ENCODE measurements around the gene ARL3.

ARL3 gene

DNA sequence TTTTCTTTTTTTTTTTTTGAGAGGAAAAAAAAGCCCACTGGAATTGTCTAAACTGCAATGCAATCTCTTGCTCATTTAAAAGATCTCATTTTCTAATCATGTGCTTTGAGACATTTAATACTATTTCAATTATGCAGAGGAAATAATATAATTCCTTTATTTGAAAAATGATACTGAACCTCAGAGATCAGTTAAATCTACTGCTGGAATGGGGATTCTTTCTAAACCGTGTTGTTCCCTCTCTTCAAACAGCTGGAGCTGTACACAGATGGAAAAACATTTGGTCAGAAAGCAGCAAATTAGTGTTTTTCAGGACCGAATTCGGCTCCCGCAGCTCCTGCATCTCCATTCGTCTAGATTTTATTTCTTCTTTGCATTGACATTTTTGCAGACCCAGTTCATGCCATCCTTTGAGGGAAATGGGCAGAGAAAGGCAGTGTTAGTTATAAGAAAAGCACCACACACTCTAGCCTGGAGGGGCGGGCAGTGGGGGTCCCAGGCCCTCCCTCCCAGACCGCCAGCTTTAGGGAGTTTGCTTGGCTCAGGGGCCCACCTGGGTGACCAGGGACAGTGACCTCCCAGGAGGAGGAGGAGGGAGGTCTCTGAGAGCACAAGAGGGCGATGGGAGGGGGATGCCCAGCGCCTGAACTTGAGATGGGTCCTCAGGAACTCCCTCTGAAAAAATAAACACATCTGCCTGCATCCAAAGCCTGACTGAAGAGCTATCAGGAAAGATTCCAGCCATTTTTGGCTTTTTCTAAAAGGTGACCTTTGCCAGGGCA is 37.5 kb downstream of the ARL3 start:
- peak overlapping the region; percentile 94 for H3K4me2 ChIP-seq
- no peaks in the 10 kb centered on the region for H4K20me1 ChIP-seq
- H3K9ac ChIP-seq, result peak overlapping the region; percentile 54
- H3K27ac ChIP-seq, result peak overlapping the region; percentile 49
- H3K27me3 ChIP-seq, result no peaks in the 10 kb centered on the region
- TF ChIP-seq Cebpa-rat (IDR thresholded peaks at IDR 0.05), result no peak
- no peak overlapping the region for H3K4me3 ChIP-seq
- H3K36me3 ChIP-seq, result peaks cover 13% of the 10 kb centered on the region; the same call in 1 of the 2 replicates
- H3K4me1 ChIP-seq, result peaks cover 75% of the 10 kb centered on the region
- H3K9me3 ChIP-seq, result no peaks in the 10 kb centered on the region

DNA sequence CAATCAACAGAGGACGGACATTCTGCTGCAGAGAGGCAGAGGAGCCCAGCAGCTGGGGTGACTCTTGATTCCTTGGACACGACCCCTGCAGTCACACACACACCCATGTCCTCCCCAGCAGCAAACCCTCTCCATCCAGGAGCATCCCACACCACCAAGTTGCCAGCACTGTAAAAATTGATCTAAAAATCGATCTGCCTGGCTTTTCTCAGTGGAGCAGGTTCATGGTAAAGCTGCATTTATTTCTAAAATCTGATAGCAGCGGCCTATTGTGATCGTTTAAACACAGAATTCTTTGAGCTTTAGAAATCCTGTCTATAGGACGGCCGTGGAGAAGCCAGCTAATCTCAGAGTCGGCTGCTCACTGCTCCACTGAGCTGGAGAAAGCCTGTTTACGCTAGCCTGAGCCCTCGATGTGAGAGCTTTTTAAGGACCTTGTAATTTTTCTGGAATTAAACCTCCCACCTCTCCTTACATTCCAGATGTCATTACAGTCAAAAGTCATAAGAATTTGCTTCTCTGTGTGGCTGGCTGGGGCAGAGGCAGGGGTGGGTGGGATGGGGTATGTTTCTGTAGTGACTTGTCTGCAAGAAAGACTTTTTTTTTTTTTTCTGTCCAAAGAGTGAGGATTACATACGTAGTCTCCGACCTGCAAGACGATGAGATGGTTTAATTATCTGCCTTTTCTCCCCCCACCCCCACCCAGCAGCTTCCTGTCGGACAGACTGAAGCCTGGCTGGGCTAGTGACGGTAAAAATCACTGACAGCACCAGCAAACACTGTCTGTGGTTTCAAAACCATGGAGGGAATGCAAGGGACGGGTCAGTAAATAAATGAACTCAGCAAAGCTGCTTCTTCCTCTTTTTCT is 38.3 kb downstream of the ARL3 start:
- Histone ChIP-seq H3K4me3 (peak overlapping the region; percentile 64), H4K20me1 (no peaks in the 10 kb centered on the region), H3K4me1 (peaks cover 83% of the 10 kb centered on the region), H3K36me3 (0 out of 2 replicates have a peak, but pooled peaks cover 6% of the 10 kb centered on the region), H3K27me3 (no peaks in the 10 kb centered on the region), H3K9ac (peak overlapping the region; percentile 68), H3K4me2 (peak overlapping the region; percentile 94), H3K9me3 (no peaks in the 10 kb centered on the region), H3K27ac (peak overlapping the region; percentile 82)
- TF ChIP-seq Cebpa-rat (IDR thresholded peaks at IDR 0.05), result no peak

DNA sequence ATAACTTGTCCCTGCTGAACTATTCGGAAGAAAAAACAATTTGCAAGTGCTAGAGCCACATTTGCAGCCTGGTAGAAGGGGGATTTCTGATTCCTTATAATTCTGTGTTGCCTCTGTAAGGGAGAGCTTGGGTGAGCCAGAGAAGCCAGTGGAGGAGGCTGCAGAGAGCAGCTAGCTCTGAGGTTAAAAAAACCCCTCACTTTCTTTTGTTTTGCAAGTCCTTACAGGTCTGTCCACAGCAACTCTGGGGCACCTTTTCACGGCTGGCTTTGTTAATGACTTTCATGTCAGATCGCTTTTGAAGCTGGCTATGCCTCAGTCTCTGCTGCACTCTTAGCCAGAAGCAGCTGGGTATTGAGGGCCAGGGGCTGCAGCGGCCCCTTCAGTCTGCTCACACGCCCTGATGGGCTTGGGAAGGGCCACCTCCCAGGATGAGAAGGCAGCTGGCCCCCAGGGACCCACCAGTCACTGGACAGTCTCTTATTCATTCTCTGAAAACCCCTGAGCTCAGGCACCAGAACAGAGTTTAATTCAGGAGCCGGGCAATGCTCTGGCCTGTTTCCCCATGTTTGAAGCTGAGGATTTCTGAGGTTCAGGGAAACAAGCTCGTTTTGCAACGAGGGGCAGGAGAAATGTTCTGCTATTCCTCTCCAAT is 39.1 kb downstream of the ARL3 start:
- TF ChIP-seq Cebpa-rat (IDR thresholded peaks at IDR 0.05), result no peak
- H3K4me2 ChIP-seq, result peak overlapping the region; percentile 94
- peak overlapping the region; percentile 68 for H3K9ac ChIP-seq
- no peaks in the 10 kb centered on the region for H3K27me3 ChIP-seq
- H3K9me3 ChIP-seq, result no peaks in the 10 kb centered on the region
- H3K27ac ChIP-seq, result peak overlapping the region; percentile 82
- H3K4me1 ChIP-seq, result peaks cover 91% of the 10 kb centered on the region
- no peaks in the 10 kb centered on the region for H4K20me1 ChIP-seq
- no peaks in the 10 kb centered on the region for H3K36me3 ChIP-seq
- H3K4me3 ChIP-seq, result peak overlapping the region; percentile 64

DNA sequence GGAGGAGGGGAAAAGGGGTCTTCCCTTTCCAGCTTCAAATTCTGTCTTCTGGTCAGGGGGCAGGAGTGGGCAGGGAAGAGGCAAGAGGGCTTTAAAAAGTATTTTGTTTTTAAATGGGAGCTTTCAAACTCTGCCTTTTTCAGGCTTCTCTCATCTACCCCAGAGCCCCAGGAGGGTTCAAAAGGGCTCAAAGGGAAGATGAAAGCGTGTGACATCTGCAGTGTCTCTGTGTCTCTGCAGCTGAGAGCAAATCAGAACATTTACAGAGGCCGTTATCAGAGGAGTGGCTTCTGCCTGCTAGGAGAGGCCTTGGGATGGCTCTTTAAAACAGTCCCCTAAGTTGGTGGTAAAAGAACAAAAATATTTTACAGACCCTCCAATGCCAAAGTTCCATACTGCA is 39.6 kb downstream of the ARL3 start:
- Histone ChIP-seq H3K27ac (peak overlapping the region; percentile 82), H3K9ac (peak overlapping the region; percentile 68), H3K4me3 (peak overlapping the region; percentile 64), H3K36me3 (no peaks in the 10 kb centered on the region), H3K4me1 (peaks cover 95% of the 10 kb centered on the region), H3K4me2 (peak overlapping the region; percentile 94), H4K20me1 (no peaks in the 10 kb centered on the region), H3K27me3 (no peaks in the 10 kb centered on the region), H3K9me3 (no peaks in the 10 kb centered on the region)
- no peak for TF ChIP-seq Cebpa-rat (IDR thresholded peaks at IDR 0.05)

DNA sequence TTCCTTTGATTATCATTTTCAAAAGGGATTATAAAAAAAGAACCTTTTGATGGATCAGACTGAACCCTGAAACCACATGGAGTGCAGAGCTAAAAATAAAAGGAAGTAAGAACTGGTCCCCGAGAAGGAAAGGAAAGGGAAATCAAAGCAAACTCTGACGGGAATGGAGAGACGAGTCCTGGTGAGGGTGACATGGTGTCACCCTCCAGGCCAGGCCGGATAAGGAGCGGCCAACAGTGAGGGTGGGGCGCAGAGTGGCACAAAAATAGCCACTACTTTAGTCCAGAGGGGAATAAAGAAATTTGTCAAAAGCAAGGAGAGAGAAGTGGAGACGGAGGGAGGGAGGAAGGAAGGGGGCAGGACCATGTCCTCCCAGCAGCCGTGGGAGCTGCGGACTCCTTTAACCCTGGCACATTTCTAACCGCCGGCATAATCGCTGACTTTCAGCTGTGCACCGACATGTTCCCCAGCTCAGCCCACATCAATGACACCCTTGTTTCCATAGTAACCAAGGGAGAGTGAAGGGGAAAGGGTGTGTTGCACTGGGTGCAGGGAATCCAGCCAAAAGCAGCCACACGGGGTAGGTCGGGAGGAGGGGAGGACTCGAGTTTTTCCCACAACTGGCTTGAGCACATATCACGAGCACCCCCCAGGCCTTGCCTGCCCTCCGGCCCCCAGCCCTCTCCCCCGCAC is 40.2 kb downstream of the ARL3 start:
- Histone ChIP-seq H3K4me1 (peaks cover 95% of the 10 kb centered on the region), H3K27me3 (no peaks in the 10 kb centered on the region), H3K4me3 (peak overlapping the region; percentile 64), H3K9me3 (no peaks in the 10 kb centered on the region), H3K9ac (peak overlapping the region; percentile 68), H3K4me2 (peak overlapping the region; percentile 94), H3K27ac (peak overlapping the region; percentile 82), H4K20me1 (no peaks in the 10 kb centered on the region), H3K36me3 (no peaks in the 10 kb centered on the region)
- TF ChIP-seq Cebpa-rat (IDR thresholded peaks at IDR 0.05), result no peak

DNA sequence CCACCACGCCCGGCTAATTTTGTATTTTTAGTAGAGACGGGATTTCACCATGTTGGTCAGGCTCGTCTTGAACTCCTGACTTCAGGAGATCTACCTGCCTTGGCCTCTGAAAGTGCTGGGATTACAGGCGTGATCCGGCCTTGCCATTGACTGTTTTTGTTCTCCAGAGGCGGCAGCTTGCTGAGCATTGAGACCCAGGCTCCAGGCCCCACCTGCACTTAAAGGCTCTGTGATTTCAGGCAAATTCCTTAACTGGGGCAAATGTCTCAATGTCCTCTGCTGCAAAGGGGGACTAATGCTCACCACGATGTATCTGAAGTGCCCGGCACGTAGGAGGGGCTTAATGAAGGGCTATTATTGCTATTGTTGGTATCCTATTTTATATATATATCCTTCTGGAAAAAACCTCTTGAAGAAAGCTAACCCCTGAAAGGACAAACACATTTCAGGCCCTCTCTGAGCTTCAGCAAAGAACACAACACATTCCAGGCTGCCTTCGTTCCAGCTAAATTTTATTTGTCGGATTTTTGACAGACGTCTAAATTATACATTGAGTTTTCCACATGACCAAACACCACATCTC is 40.9 kb downstream of the ARL3 start:
- TF ChIP-seq Cebpa-rat (IDR thresholded peaks at IDR 0.05), result no peak
- Histone ChIP-seq H3K4me3 (peak overlapping the region; percentile 64), H3K9me3 (no peaks in the 10 kb centered on the region), H3K27ac (peak overlapping the region; percentile 82), H3K4me1 (peaks cover 95% of the 10 kb centered on the region), H3K36me3 (no peaks in the 10 kb centered on the region), H3K4me2 (peak overlapping the region; percentile 94), H3K9ac (peak overlapping the region; percentile 68), H3K27me3 (no peaks in the 10 kb centered on the region), H4K20me1 (no peaks in the 10 kb centered on the region)

DNA sequence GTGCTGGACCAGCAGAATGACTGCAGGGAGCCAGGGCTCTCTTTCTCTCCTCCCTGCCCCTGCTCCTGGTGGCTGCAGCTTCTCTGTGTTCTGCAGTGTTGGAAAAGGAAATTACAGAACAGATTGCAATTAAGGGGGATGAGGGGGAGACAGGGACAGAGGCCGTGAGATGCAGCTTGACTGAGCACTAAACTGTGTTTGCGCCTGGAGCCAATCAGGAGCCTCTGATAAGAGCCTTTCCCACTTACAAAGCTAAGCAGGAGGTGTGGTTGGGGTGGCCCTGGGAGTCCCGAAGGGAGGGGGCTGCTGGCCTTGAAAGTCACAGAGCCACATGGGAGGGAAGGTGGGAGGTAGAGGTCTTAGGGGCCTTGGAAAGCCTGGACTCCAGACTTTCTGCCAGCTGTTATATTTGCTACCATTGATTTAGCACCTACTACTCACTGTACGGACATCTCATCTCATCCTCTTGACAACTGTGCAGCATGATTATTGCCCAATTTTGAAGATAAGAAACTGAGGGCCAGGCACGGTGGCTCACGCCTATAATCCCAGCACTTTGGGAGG is 43.2 kb downstream of the ARL3 start:
- Histone ChIP-seq H3K4me3 (no peak overlapping the region), H3K27ac (peak overlapping the region; percentile 82), H4K20me1 (no peaks in the 10 kb centered on the region), H3K9ac (peak overlapping the region; percentile 59), H3K36me3 (no peaks in the 10 kb centered on the region), H3K27me3 (no peaks in the 10 kb centered on the region), H3K4me2 (peak overlapping the region; percentile 94), H3K9me3 (no peaks in the 10 kb centered on the region), H3K4me1 (peaks cover 95% of the 10 kb centered on the region)
- TF ChIP-seq Cebpa-rat (IDR thresholded peaks at IDR 0.05), result no peak

DNA sequence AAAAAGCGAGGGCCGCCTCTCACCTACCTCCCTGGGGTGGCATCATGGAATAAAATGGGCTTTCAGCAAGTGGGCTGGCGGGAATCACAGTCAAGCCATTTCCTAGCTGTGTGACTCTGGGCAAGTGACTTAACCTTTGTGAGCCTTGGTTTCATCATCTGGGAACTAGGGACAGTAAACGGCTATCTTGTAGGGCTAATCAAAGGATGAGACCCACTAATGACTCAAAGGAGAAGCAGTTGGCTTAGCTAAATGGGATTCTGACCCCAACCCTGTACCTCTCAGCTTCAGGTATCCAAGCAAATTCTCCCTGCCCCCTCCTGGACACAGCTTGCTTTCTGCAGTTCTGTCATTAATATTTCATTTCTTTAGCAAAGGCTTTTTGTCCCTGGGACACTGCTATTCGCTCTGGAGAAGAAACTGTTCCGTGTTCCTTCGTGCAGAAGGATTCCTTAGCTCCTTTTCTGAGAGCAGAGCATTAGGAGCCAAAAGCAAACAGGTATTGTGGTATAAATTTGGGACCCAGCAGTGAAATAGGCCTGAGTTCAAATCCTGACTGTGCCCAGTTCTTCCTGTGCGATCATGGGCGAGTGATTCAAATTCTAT is 44.0 kb downstream of the ARL3 start:
- no peaks in the 10 kb centered on the region for H4K20me1 ChIP-seq
- no peak overlapping the region for H3K4me3 ChIP-seq
- H3K27me3 ChIP-seq, result no peaks in the 10 kb centered on the region
- H3K36me3 ChIP-seq, result no peaks in the 10 kb centered on the region
- H3K4me1 ChIP-seq, result peaks cover 94% of the 10 kb centered on the region
- H3K4me2 ChIP-seq, result peak overlapping the region; percentile 94
- H3K9me3 ChIP-seq, result no peaks in the 10 kb centered on the region
- peak overlapping the region; percentile 82 for H3K27ac ChIP-seq
- peak overlapping the region; percentile 59 for H3K9ac ChIP-seq
- TF ChIP-seq Cebpa-rat (IDR thresholded peaks at IDR 0.05), result no peak

Data from BLaER1 (cell line).